Tibial artery (tissue), 4 donors: ENCODE measurements around the gene LGI4.
A peak's percentile ranks its signal among the peaks of the same experiment; 100 is the strongest.

ENCODE experiments used
- DNase-seq, 2 donors: peaks; one replicate each; pipeline ENCODE4 v3.0.0-alpha.2; 2019
- H3K27ac ChIP-seq, 2 donors: fragments of 200-600 bp; sonication (generic) in 1 of 2; 1 replicate in 1 of 2; 2 replicates in 1 of 2; pipeline ENCODE4 v1.5.1; 2018 to 2019; ENCODE audit warnings: mild to moderate bottlenecking in 1 of 2
- H3K27me3 ChIP-seq, 2 donors: fragments of 200-600 bp; sonication (generic) in 1 of 2; one replicate each; pipeline versions ENCODE4 v1.5.1 to v1.6.0; 2016 to 2019
- H3K36me3 ChIP-seq, 3 donors: fragments of 200-600 bp; sonication (generic) in 2 of 3; one replicate each; pipeline ENCODE4 v1.5.1; 2016 to 2019; ENCODE audit warnings: mild to moderate bottlenecking in 2 of 3
- H3K4me1 ChIP-seq, 4 donors: fragments of 200-600 bp; sonication (generic) in 2 of 4; 1 replicate in 3 of 4; 2 replicates in 1 of 4; pipeline ENCODE4 v1.5.1; 2016 to 2019
- H3K4me3 ChIP-seq, 2 donors: fragments of 200-600 bp; sonication (generic) in 1 of 2; 1 replicate in 1 of 2; 2 replicates in 1 of 2; pipeline ENCODE4 v1.5.1; 2018 to 2019; ENCODE audit warnings: mild to moderate bottlenecking in 2 of 2
- H3K9me3 ChIP-seq, 3 donors: fragments of 200-600 bp; sonication (generic) in 1 of 3; one replicate each; pipeline ENCODE4 v1.5.1; 2016 to 2019
- intact Hi-C: fragments of 100-400 bp; cut with DNase I; formaldehyde crosslinking; loops from one replicate; pipeline ENCODE4 v1.15.0; 2023; ENCODE audit warnings: low total_unique reads
- TF ChIP-seq, protein P1 (sequence below), 2 experiments: fragments of 200-600 bp in 1 of 2; fragments of 450-650 bp in 1 of 2; IDR thresholded peaks; one replicate each; pipeline ENCODE4 v1.5.1; 2017 to 2019; ENCODE audit warnings: antibody characterized with exemption in 2 of 2, mild to moderate bottlenecking in 1 of 2, moderate library complexity in 1 of 2

The LGI4 gene

DNA sequence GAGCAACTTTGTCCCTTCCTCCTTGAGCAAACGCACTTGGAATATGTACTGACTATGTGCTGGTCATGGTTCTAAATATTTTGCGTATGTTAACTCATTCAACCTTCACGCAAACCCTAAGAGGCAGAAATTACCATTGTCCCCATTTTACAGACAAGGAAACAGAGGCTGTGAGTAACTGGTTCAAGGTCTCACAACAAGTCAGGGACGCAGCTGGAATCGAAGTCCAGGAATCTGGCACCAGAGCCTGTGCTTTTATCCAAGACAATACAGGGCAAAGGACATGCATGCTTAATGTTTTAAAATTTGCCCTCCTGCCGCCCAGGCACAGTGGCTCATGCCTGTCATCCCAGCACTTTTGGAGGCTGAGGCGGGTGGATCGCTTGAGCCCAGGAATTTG is 24.7 kb upstream of the LGI4 start:
- Histone ChIP-seq H3K4me1 (peaks cover 0 to 16% (median 8%) of the 10 kb centered on the region in 4 donors), H3K4me3 (no peak overlapping the region), H3K36me3 (peaks cover 11 to 64% (median 47%) of the 10 kb centered on the region in 3 donors), H3K27me3 (peaks cover 0 to 13% of the 10 kb centered on the region in 2 donors), H3K9me3 (peaks cover 0 to 20% (median 7%) of the 10 kb centered on the region in 3 donors), H3K27ac (no peak overlapping the region)
- intact Hi-C loops, result no loop called here
- TF ChIP-seq, protein P1, sequence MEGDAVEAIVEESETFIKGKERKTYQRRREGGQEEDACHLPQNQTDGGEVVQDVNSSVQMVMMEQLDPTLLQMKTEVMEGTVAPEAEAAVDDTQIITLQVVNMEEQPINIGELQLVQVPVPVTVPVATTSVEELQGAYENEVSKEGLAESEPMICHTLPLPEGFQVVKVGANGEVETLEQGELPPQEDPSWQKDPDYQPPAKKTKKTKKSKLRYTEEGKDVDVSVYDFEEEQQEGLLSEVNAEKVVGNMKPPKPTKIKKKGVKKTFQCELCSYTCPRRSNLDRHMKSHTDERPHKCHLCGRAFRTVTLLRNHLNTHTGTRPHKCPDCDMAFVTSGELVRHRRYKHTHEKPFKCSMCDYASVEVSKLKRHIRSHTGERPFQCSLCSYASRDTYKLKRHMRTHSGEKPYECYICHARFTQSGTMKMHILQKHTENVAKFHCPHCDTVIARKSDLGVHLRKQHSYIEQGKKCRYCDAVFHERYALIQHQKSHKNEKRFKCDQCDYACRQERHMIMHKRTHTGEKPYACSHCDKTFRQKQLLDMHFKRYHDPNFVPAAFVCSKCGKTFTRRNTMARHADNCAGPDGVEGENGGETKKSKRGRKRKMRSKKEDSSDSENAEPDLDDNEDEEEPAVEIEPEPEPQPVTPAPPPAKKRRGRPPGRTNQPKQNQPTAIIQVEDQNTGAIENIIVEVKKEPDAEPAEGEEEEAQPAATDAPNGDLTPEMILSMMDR (IDR thresholded peaks at IDR 0.05), result no peak
- no peak for DNase-seq

DNA sequence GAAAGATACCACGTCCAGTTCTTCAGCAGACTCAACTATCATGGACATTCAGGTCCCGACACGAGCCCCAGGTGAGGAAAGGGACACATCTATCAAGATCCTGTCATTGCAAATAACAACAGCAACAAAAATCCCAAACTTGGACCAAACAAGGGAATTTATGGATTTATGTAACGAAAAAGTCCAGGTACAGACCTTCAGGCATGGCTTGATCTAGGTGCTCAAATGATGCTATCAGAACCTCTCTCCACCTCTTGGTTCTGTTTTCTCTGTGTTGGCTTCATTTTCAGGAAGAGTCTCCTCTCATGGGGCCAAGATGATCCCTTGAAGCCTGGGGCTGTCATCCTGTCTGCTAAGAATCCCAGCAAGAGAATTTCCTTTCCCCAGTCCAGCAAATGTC is 22.6 kb upstream of the LGI4 start:
- H3K36me3 ChIP-seq, result peaks cover 0 to 43% (median 31%) of the 10 kb centered on the region in 3 donors
- peaks cover 0 to 9% (median 0%) of the 10 kb centered on the region in 3 donors for H3K9me3 ChIP-seq
- intact Hi-C loops, result no loop called here

DNA sequence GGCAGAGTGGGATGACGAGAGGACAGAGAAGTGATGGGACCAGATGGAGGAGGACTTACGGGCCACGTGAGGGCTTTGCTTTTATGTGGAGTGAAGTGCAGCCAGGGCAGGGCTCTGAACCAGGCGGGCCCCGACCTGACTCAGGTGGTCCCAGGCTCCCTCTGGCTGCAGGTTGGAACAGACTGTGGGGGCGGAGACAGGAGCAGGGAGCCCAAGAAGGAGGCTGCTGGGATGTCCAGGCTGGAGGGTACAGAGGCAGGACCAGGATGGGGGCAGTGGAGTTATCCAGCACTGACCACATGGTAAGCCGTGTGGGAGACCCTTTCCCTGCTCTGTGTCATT is 21.8 kb upstream of the LGI4 start:
- intact Hi-C loops, result no loop called here
- Histone ChIP-seq H3K27ac (no peak overlapping the region), H3K36me3 (peaks cover 0 to 35% (median 23%) of the 10 kb centered on the region in 3 donors), H3K9me3 (peaks cover 0 to 1% (median 0%) of the 10 kb centered on the region in 3 donors), H3K27me3 (peaks cover 0 to 30% of the 10 kb centered on the region in 2 donors), H3K4me3 (no peak overlapping the region), H3K4me1 (peaks cover 0 to 29% (median 22%) of the 10 kb centered on the region in 4 donors)
- TF ChIP-seq, protein P1 (IDR thresholded peaks at IDR 0.05), result no peak
- no peak for DNase-seq

More for the DNA sequence above, 22.6 kb upstream of the LGI4 start:
- TF ChIP-seq, protein P1 (IDR thresholded peaks at IDR 0.05), result no peak
- H3K27me3 ChIP-seq, result peaks cover 0 to 29% of the 10 kb centered on the region in 2 donors
- H3K4me1 ChIP-seq, result peaks cover 0 to 29% (median 22%) of the 10 kb centered on the region in 4 donors
- H3K27ac ChIP-seq, result no peak overlapping the region
- no peak for DNase-seq
- H3K4me3 ChIP-seq, result no peak overlapping the region

DNA sequence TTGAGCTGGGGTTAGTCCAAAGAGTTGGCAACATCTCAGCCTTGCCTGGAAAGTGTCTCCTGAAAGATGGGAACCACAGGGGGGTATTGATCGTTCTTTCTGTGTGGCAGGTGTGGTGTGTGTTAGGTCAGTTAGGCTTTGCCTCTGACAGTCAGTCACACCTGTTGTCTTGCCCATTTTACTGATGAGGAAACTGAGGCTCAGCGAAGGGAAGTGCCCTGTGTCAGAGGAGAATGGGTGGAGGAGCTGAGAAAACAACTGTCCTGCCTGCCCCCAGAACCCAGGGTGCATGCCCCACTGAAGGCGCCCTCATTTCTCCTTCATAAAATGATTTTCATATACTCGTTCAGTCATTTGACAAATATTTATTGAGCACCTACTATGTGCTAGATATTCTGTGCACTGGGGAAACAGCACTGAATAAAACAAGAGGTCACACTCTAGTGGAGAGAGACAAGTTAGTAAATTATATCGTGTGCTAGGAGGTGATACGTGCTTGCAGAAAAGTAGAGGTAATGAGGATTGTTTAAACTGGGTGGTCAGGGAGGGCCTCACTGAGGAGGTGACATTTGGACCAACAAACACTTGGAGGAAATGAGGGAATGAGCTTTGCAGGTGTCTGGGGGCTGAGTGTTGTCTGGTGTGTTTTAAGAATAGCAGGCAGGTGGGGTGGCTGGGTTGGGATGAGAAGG is 21.3 kb upstream of the LGI4 start:
- H3K36me3 ChIP-seq, result peaks cover 0 to 30% (median 18%) of the 10 kb centered on the region in 3 donors
- intact Hi-C loops, result no loop called here
- peak overlapping the region; percentile 57 to 58 for H3K27ac ChIP-seq
- H3K4me3 ChIP-seq, result peak overlapping the region; percentile 57 to 63
- peaks cover 0 to 29% (median 22%) of the 10 kb centered on the region in 4 donors for H3K4me1 ChIP-seq
- peaks cover 0 to 36% of the 10 kb centered on the region in 2 donors for H3K27me3 ChIP-seq
- TF ChIP-seq, protein P1 (IDR thresholded peaks at IDR 0.05), result no peak
- no peak for DNase-seq
- H3K9me3 ChIP-seq, result no peaks in the 10 kb centered on the region

DNA sequence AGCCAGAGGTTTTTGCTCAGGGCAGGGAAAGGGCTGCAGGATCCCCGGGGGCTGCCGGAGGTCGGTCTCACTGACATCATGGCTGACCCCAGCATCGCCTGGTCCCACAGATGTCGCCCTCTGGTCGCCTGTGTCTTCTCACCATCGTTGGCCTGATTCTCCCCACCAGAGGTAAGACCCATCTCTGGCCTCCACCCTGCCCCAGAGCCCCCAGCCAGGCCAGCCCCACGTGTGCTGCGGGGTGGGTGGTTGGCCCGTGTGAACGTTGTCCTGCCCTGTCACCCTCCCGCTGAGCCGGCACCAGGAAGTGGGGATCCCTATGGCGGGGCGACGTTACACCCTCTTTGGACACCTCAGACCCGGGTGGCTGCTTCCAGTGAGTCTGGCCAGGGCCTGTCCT is 20.6 kb upstream of the LGI4 start:
- Histone ChIP-seq H3K4me1 (peaks cover 0 to 29% (median 22%) of the 10 kb centered on the region in 4 donors), H3K4me3 (peak overlapping the region; percentile 57 to 63), H3K9me3 (no peaks in the 10 kb centered on the region), H3K27ac (peak overlapping the region; percentile 57 to 58), H3K36me3 (peaks cover 0 to 24% (median 14%) of the 10 kb centered on the region in 3 donors), H3K27me3 (peaks cover 0 to 42% of the 10 kb centered on the region in 2 donors)
- intact Hi-C loops, result no loop called here
- no peak for DNase-seq
- TF ChIP-seq, protein P1 (IDR thresholded peaks at IDR 0.05), result no peak
